ENCODE measurements around the gene SMKR1.

GRCh38 chr7:129523924-129524323 lies 21.6 kb downstream of the SMKR1 start:
- TF ChIP-seq POLR2A (IDR thresholded peaks at IDR 0.05; ENCODE audit: low read depth, low read length): no peak
- no peak for TF ChIP-seq POLR2AphosphoS5 (IDR thresholded peaks at IDR 0.05; ENCODE audit: low read depth, low read length)
- no peak for TF ChIP-seq TAF1 (IDR thresholded peaks at IDR 0.05; ENCODE audit: low read depth, low read length)
- TF ChIP-seq SPI1 (IDR thresholded peaks at IDR 0.05; ENCODE audit: low read depth, low read length): no peak

Measured in GM12891 (cell line).